Suprapubic skin (tissue), 4 donors: Measurements from ENCODE around the gene SLC35C1.

Source experiments
- CTCF ChIP-seq, 2 donors: fragments of 200-600 bp in 1 of 2; fragments of 450-650 bp in 1 of 2; sonication (generic) in 1 of 2; IDR thresholded peaks; one replicate each; pipeline ENCODE4 v1.5.1; 2016 to 2019; ENCODE audit warnings: antibody characterized with exemption in 2 of 2, mild to moderate bottlenecking in 1 of 2, moderate library complexity in 1 of 2
- POLR2A ChIP-seq, 2 donors: fragments of 450-650 bp; IDR thresholded peaks; one replicate each; pipeline ENCODE4 v1.6.1; 2017; ENCODE audit warnings: antibody characterized with exemption in 2 of 2, mild to moderate bottlenecking in 2 of 2, moderate library complexity in 2 of 2
- POLR2AphosphoS5 ChIP-seq, 3 donors: sonication (generic); formaldehyde crosslinking; IDR thresholded peaks; one replicate each; pipeline ENCODE4 v1.6.1; 2017; ENCODE audit warnings: antibody characterized with exemption in 3 of 3

- no peak for TF ChIP-seq CTCF (IDR thresholded peaks at IDR 0.05)
- TF ChIP-seq POLR2AphosphoS5 (IDR thresholded peaks at IDR 0.05) = no peak
- TF ChIP-seq POLR2A (IDR thresholded peaks at IDR 0.05) = no peak
These were observed 27.6 kb upstream of the SLC35C1 start for GRCh38 chr11:45777127-45777969.
